T-cell (primary cell): ENCODE data around the gene TSPAN13. TPM values are rescaled to one million over a fixed set of nuclear protein-coding genes. Genes with fewer than 3 reads are reported as not detected.

Experiments
- ATAC-seq, 4 experiments: fragments of 200-7000 bp in 3 of 4; fragments of 150-1000 bp in 1 of 4; cut with Tn5 transposase; replicated peaks in 1 of 4; 1 replicate in 3 of 4; 2 replicates in 1 of 4; pipeline ENCODE4 v1.10.0; 2021; ENCODE audit warnings: moderate library complexity in 3 of 4, mild to moderate bottlenecking in 2 of 4, moderate number of reproducible peaks in 1 of 4
- CTCF ChIA-PET, 2 donors: fragments of 300-600 bp; sonication (Branson Sonifier 250); formaldehyde crosslinking; loops; one replicate each; lab custom pipeline; 2022; ENCODE audit warnings: antibody characterized with exemption in 2 of 2; lab: Charles Lee
- POLR2A ChIA-PET, 2 donors: fragments of 300-600 bp; sonication (Branson Sonifier 250); formaldehyde crosslinking; loops; one replicate each; lab custom pipeline; 2022; ENCODE audit warnings: antibody characterized with exemption in 2 of 2; lab: Charles Lee
- DNase-seq, 35 experiments: peaks; one replicate each; pipeline versions ENCODE4 v3.0.0 to v3.0.0-alpha.2; 2013 to 2023
- H3K27ac ChIP-seq: one replicate; pipeline ENCODE4 v1.5.1; 2013; ENCODE audit warnings: low read length
- H3K27me3 ChIP-seq, 2 experiments: replicated peaks in 1 of 2; 1 replicate in 1 of 2; 2 replicates in 1 of 2; pipeline versions ENCODE4 v1.6.1 to v1.7.0; 2013; ENCODE audit warnings: low read length in 1 of 2, mixed read lengths in 1 of 2; ENCODE audit not compliant: control insufficient read depth in 2 of 2, insufficient read depth in 2 of 2; ENCODE audit errors: extremely low read depth in 1 of 2
- H3K36me3 ChIP-seq, 2 donors: 1 replicate in 1 of 2; 2 replicates in 1 of 2; pipeline versions ENCODE4 v1.6.1 to v1.7.0; 2013; ENCODE audit warnings: low read length in 1 of 2; ENCODE audit not compliant: control insufficient read depth in 2 of 2, insufficient read depth in 1 of 2; ENCODE audit errors: extremely low read depth in 1 of 2
- H3K4me1 ChIP-seq, 2 experiments: 1 replicate in 1 of 2; 2 replicates in 1 of 2; pipeline versions ENCODE4 v1.6.1 to v1.7.0; 2013; ENCODE audit warnings: low read length in 2 of 2, mixed read lengths in 1 of 2; ENCODE audit not compliant: insufficient read depth in 2 of 2, control insufficient read depth in 1 of 2; ENCODE audit errors: extremely low read depth in 1 of 2
- H3K4me3 ChIP-seq, 2 donors: 1 replicate in 1 of 2; 2 replicates in 1 of 2; pipeline versions ENCODE4 v1.5.1 to v1.7.0; 2013; ENCODE audit warnings: mild to moderate bottlenecking in 2 of 2, low read length in 1 of 2, moderate library complexity in 1 of 2; ENCODE audit not compliant: control insufficient read depth in 1 of 2; ENCODE audit errors: extremely low read depth in 1 of 2
- H3K9me3 ChIP-seq: 2 replicates; pipeline ENCODE4 v1.7.0; 2013
- H3K27ac Mint-ChIP-seq, 2 donors: one replicate each; pipeline ENCODE4 v1.8.0; 2020 to 2021; ENCODE audit warnings: mild to moderate bottlenecking in 2 of 2, mixed read lengths in 2 of 2
- H3K27me3 Mint-ChIP-seq, 2 donors: one replicate each; pipeline ENCODE4 v1.8.0; 2021 to 2022; ENCODE audit warnings: mixed read lengths in 2 of 2
- H3K36me3 Mint-ChIP-seq: one replicate; pipeline ENCODE4 v1.8.0; 2021; ENCODE audit warnings: mixed read lengths
- H3K4me1 Mint-ChIP-seq, 3 donors: one replicate each; pipeline ENCODE4 v1.8.0; 2020 to 2022; ENCODE audit warnings: mixed read lengths in 3 of 3, mild to moderate bottlenecking in 1 of 3
- H3K4me3 Mint-ChIP-seq, 3 donors: one replicate each; pipeline ENCODE4 v1.8.0; 2020 to 2022; ENCODE audit warnings: mild to moderate bottlenecking in 3 of 3, mixed read lengths in 3 of 3, moderate library complexity in 3 of 3
- H3K9me3 Mint-ChIP-seq, 3 donors: one replicate each; pipeline ENCODE4 v1.8.0; 2020 to 2022; ENCODE audit warnings: mixed read lengths in 3 of 3
- WGBS: methylation state at CpG from one replicate; pipeline ENCODE4 v1.1.5; 2013; ENCODE audit warnings: missing lambda C conversion rate; ENCODE audit not compliant: insufficient coverage; 5-methylcytosine and 5-hydroxymethylcytosine counted together
- total RNA-seq, 35 experiments: library from RNA in 6 of 35; stranded (reverse) in 6 of 35; fragments of 120-200 nt in 1 of 35; gene quantifications; one replicate each; pipeline versions ENCODE4 v1.2.1 to v1.2.4 and lab custom pipeline; 2013 to 2026

TSPAN13 gene
- total RNA-seq, 5 donors from 2014 or later (not counting 1 experiment from before 2014, with no cell fraction given): 0.73 to 2.0 (median 0.98) TPM

DNA sequence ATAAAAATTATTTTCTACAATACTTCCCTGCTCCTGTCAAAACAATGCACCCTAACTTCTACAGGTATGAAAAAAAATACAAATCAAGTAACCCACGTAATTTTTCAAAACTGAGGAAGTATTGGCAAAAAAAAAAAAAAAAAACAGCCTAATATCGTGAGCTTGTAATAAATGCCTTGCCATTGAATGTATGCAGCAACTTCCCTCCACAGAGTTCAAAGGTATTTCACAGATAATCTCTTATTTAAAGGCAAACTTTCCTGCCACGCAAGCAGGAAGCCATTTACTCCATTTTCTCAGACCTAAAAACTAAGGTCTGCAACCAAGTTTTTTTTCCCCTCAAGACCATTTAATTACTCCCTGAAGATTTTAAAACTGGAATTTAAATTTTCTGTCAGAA, 51.9 kb downstream of the TSPAN13 start:
- H3K4me3 Mint-ChIP-seq: no peak overlapping the region
- ChIA-PET CTCF (interaction anchor here in 1 of 2 donors (0.6 to 0.7 kb wide), 2 partner anchors 197 to 600 kb away, joined by 3 to 4 read pairs; no protein-coding TSS in a partner anchor), POLR2A (no interaction called here)
- Histone ChIP-seq H3K27ac (no peak overlapping the region), H3K27me3 (no peaks in the 10 kb centered on the region), H3K9me3 (no peaks in the 10 kb centered on the region), H3K4me1 (no peaks in the 10 kb centered on the region), H3K4me3 (no peak overlapping the region), H3K36me3 (no peaks in the 10 kb centered on the region)
- H3K9me3 Mint-ChIP-seq: no peaks in the 10 kb centered on the region
- ATAC-seq (no peak), DNase-seq (no peak)
- no peaks in the 10 kb centered on the region for H3K4me1 Mint-ChIP-seq
- no peak overlapping the region for H3K27ac Mint-ChIP-seq
- H3K27me3 Mint-ChIP-seq: peaks cover 4 to 11% of the 10 kb centered on the region in 2 donors
- H3K36me3 Mint-ChIP-seq: no peaks in the 10 kb centered on the region
- 67% methylated on average over 3 of the region's 3 CpGs for WGBS

DNA sequence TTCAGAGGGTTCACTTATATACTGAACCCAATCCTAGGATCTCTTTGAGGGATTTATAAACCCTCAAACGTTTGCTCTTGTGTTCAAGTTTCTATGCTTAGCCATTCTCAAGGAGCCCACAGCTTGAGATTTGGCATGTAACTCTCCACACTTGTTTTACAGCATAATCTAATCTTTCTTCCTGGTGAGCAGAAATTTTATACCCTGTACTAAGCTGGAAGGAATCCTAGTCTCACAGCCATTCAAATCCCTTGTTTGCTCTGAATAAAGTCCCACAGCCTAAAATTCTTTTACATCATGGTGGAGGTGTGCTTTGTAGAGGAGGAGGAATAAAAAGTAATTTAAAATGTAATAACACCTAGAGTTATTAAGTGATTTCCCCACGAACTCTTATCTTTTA, 56.6 kb downstream of the TSPAN13 start:
- no peak overlapping the region for H3K4me3 Mint-ChIP-seq
- peaks cover 0 to 1% of the 10 kb centered on the region in 2 experiments for H3K27me3 ChIP-seq
- no peak for DNase-seq
- H3K36me3 Mint-ChIP-seq: no peaks in the 10 kb centered on the region
- no peaks in the 10 kb centered on the region for H3K4me1 Mint-ChIP-seq
- H3K4me3 ChIP-seq: no peak overlapping the region
- H3K9me3 Mint-ChIP-seq: no peaks in the 10 kb centered on the region
- ChIA-PET POLR2A (no interaction called here), CTCF (no interaction called here)
- 0% methylated on average over 1 of the region's 2 CpGs for WGBS
- H3K4me1 ChIP-seq: no peaks in the 10 kb centered on the region
- no peak overlapping the region for H3K27ac Mint-ChIP-seq
- no peak overlapping the region for H3K27ac ChIP-seq
- no peaks in the 10 kb centered on the region for H3K36me3 ChIP-seq
- H3K27me3 Mint-ChIP-seq: peaks cover 4 to 18% of the 10 kb centered on the region in 2 donors
- no peaks in the 10 kb centered on the region for H3K9me3 ChIP-seq
- ATAC-seq: no peak

DNA sequence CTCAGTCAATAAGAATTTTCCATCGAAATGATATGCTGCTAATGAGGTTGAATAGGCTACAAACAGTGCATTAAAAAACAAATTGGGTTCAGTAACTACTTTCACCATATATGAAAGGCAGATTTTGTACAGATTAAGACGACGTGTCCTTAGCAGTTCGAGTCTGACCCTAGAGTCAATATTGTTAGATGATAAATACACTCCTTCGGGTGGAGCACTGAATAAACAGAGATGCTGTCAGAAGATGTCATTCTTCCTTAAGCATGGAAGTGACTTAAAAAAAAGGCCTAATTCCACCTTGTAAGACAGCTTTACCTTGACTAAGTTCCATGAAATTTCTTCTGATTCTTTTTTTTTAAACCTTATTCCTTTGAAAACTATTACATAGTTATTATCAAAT, 57.0 kb downstream of the TSPAN13 start:
- Histone ChIP-seq H3K9me3 (no peaks in the 10 kb centered on the region), H3K27ac (no peak overlapping the region), H3K4me1 (no peaks in the 10 kb centered on the region), H3K4me3 (no peak overlapping the region), H3K27me3 (peaks cover 0 to 2% of the 10 kb centered on the region in 2 experiments), H3K36me3 (no peaks in the 10 kb centered on the region)
- Mint-ChIP-seq H3K27me3 (peaks cover 5 to 18% of the 10 kb centered on the region in 2 donors), H3K27ac (no peak overlapping the region), H3K4me3 (no peak overlapping the region), H3K4me1 (no peaks in the 10 kb centered on the region), H3K36me3 (no peaks in the 10 kb centered on the region), H3K9me3 (no peaks in the 10 kb centered on the region)
- ChIA-PET POLR2A (no interaction called here), CTCF (no interaction called here)
- no peak for DNase-seq
- WGBS: 62% methylated on average over 2 of the region's 5 CpGs
- no peak for ATAC-seq

GRCh38 chr7:16811551-16811950, 58.0 kb downstream of the TSPAN13 start:
- no peaks in the 10 kb centered on the region for H3K9me3 ChIP-seq
- Mint-ChIP-seq H3K36me3 (no peaks in the 10 kb centered on the region), H3K27ac (no peak overlapping the region), H3K4me1 (no peaks in the 10 kb centered on the region), H3K27me3 (peaks cover 7 to 20% of the 10 kb centered on the region in 2 donors), H3K9me3 (no peaks in the 10 kb centered on the region), H3K4me3 (no peak overlapping the region)
- H3K4me1 ChIP-seq: no peaks in the 10 kb centered on the region
- H3K4me3 ChIP-seq: no peak overlapping the region
- H3K36me3 ChIP-seq: no peaks in the 10 kb centered on the region
- CTCF ChIA-PET: no interaction called here
- ATAC-seq (no peak), DNase-seq (no peak)
- WGBS: no CpG with 5 or more reads among the region's 2 CpGs
- POLR2A ChIA-PET: no interaction called here
- no peak overlapping the region for H3K27ac ChIP-seq
- H3K27me3 ChIP-seq: peaks cover 0 to 2% of the 10 kb centered on the region in 2 experiments

GRCh38 chr7:16812542-16813231, 59.1 kb downstream of the TSPAN13 start:
- no peak overlapping the region for H3K4me3 Mint-ChIP-seq
- H3K4me3 ChIP-seq: no peak overlapping the region
- CTCF ChIA-PET: no interaction called here

GRCh38 chr7:16813232-16813616, 59.7 kb downstream of the TSPAN13 start:
- Mint-ChIP-seq H3K4me3 (no peak overlapping the region), H3K27ac (no peak overlapping the region), H3K4me1 (no peaks in the 10 kb centered on the region), H3K9me3 (no peaks in the 10 kb centered on the region), H3K27me3 (peaks cover 7 to 12% of the 10 kb centered on the region in 2 donors), H3K36me3 (no peaks in the 10 kb centered on the region)
- ChIA-PET POLR2A (no interaction called here), CTCF (interaction anchor here in 1 of 2 donors (0.6 to 0.7 kb wide), 2 partner anchors 12 to 556 kb away, joined by 3 read pairs; no protein-coding TSS in a partner anchor)
- no peak overlapping the region for H3K27ac ChIP-seq
- no peak overlapping the region for H3K4me3 ChIP-seq
- no peaks in the 10 kb centered on the region for H3K4me1 ChIP-seq
- H3K27me3 ChIP-seq: peaks cover 0 to 2% of the 10 kb centered on the region in 2 experiments
- 67% methylated on average over 1 of the region's 3 CpGs for WGBS
- no peaks in the 10 kb centered on the region for H3K36me3 ChIP-seq
- no peak for ATAC-seq
- no peak for DNase-seq
- no peaks in the 10 kb centered on the region for H3K9me3 ChIP-seq

More at GRCh38 chr7:16812542-16813231, 59.1 kb downstream of the TSPAN13 start:
- ATAC-seq (no peak), DNase-seq (no peak)
- no peak overlapping the region for H3K27ac ChIP-seq
- H3K9me3 ChIP-seq: no peaks in the 10 kb centered on the region
- POLR2A ChIA-PET: no interaction called here
- 100% methylated on average over 1 of the region's 4 CpGs for WGBS
- peaks cover 0 to 2% of the 10 kb centered on the region in 2 experiments for H3K27me3 ChIP-seq
- H3K9me3 Mint-ChIP-seq: no peaks in the 10 kb centered on the region
- H3K4me1 ChIP-seq: no peaks in the 10 kb centered on the region
- no peaks in the 10 kb centered on the region for H3K4me1 Mint-ChIP-seq
- H3K36me3 ChIP-seq: no peaks in the 10 kb centered on the region
- H3K27ac Mint-ChIP-seq: no peak overlapping the region
- peaks cover 7 to 16% of the 10 kb centered on the region in 2 donors for H3K27me3 Mint-ChIP-seq
- no peaks in the 10 kb centered on the region for H3K36me3 Mint-ChIP-seq
